ENCODE data around the gene LINC01488.
A peak's percentile ranks its signal among the peaks of the same experiment; 100 is the strongest.

The LINC01488 gene

GRCh38 chr11:69530278-69531070, 49.0 kb downstream of the LINC01488 start:
- DNase-seq (ENCODE audit: low read depth): no peak

- no peak for DNase-seq (ENCODE audit: low read depth)
Measured at GRCh38 chr11:69531071-69531716, 49.7 kb downstream of the LINC01488 start.

- no peak for DNase-seq (ENCODE audit: low read depth)
Measured at GRCh38 chr11:69531717-69532088, 50.2 kb downstream of the LINC01488 start.

- no peak for DNase-seq (ENCODE audit: low read depth)
Measured at GRCh38 chr11:69533296-69534165, 52.1 kb downstream of the LINC01488 start.

GRCh38 chr11:69534166-69534530, 52.7 kb downstream of the LINC01488 start:
- DNase-seq (ENCODE audit: low read depth): no peak

- DNase-seq (ENCODE audit: low read depth): no peak
Measured at GRCh38 chr11:69535908-69536307, 54.4 kb downstream of the LINC01488 start.

- DNase-seq (ENCODE audit: low read depth): no peak
Measured at GRCh38 chr11:69536406-69536805, 54.9 kb downstream of the LINC01488 start.

- no peak for DNase-seq (ENCODE audit: low read depth)
Measured at GRCh38 chr11:69537126-69537525, 55.7 kb downstream of the LINC01488 start.

GRCh38 chr11:69537855-69538640, 56.6 kb downstream of the LINC01488 start:
- no peak for DNase-seq (ENCODE audit: low read depth)

- no peak for DNase-seq (ENCODE audit: low read depth)
Measured at GRCh38 chr11:69538854-69539253, 57.4 kb downstream of the LINC01488 start.

GRCh38 chr11:69539416-69540117, 58.1 kb downstream of the LINC01488 start:
- DNase-seq (ENCODE audit: low read depth): no peak

- no peak for DNase-seq (ENCODE audit: low read depth)
Measured at GRCh38 chr11:69540118-69541000, 58.9 kb downstream of the LINC01488 start.

GRCh38 chr11:69541001-69541285, 59.5 kb downstream of the LINC01488 start:
- DNase-seq (ENCODE audit: low read depth): no peak

GRCh38 chr11:69541501-69542313, 60.2 kb downstream of the LINC01488 start:
- peak; percentile 44 for DNase-seq (ENCODE audit: low read depth)

- DNase-seq (ENCODE audit: low read depth): no peak
Measured at GRCh38 chr11:69542314-69543168, 61.1 kb downstream of the LINC01488 start.
